Measurements from ENCODE around the gene C14orf93.

The C14orf93 gene

DNA sequence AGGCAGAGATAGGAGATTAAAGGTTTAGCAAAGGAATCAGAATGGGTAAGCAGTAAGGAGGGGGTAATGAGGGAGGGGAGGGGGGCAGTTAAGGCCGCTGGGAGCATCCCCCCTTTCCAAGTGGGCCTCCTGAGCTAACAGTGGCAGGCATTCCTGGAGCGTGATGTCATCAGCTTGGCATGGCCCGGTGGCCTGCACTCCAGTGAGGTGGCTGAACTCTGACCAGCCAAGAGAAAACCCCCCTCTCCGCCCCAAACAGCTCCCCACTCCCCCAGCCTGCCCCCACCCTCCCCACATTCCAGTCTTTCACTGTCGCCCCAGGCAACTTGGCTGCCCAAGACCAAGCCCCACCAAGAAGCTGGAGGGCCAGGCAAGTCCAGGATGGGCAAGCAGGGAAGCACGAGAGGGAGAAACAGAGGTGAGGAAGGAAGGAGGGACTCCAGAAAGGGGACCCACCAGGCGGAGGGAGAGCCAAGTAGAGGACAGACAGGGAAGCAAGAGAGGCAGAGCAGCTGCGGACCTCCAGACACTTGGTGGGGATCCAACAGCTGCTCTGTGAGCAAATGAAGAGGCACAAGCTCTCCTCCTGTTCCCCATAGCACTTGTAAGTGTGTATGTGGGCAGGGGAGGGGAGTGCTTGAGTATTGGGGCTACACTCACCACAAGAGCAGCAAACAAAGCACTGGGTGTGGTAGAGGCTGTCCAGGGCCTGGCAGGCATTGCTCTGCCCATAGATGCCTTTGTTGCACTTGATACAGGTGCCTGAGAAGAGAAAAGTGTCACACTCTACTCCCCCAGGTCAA, 32.1 kb downstream of the C14orf93 start:
- no peak overlapping the region for H2AFZ ChIP-seq (ENCODE audit: low read length)
- H3K27ac ChIP-seq (ENCODE audit: low read depth, low read length, poor library complexity, severe bottlenecking), result no peak overlapping the region
- no peak overlapping the region for H3K4me2 ChIP-seq (ENCODE audit: low read length)
- H3K4me1 ChIP-seq (ENCODE audit: insufficient read depth, low read length, severe bottlenecking), result peaks cover 18% of the 10 kb centered on the region
- no peaks in the 10 kb centered on the region for H3K9me3 ChIP-seq (ENCODE audit: low read length)
- H3K36me3 ChIP-seq (ENCODE audit: insufficient read depth, low read length), result no peaks in the 10 kb centered on the region
- no peaks in the 10 kb centered on the region for H3K9me2 ChIP-seq (ENCODE audit: low read depth, low read length)
- H3F3A ChIP-seq (ENCODE audit: insufficient read depth, low read length), result no peaks in the 10 kb centered on the region
- TF ChIP-seq EZH2 (IDR thresholded peaks at IDR 0.05; ENCODE audit: borderline replicate concordance, low read length), result no peak
- TF ChIP-seq, protein P1, sequence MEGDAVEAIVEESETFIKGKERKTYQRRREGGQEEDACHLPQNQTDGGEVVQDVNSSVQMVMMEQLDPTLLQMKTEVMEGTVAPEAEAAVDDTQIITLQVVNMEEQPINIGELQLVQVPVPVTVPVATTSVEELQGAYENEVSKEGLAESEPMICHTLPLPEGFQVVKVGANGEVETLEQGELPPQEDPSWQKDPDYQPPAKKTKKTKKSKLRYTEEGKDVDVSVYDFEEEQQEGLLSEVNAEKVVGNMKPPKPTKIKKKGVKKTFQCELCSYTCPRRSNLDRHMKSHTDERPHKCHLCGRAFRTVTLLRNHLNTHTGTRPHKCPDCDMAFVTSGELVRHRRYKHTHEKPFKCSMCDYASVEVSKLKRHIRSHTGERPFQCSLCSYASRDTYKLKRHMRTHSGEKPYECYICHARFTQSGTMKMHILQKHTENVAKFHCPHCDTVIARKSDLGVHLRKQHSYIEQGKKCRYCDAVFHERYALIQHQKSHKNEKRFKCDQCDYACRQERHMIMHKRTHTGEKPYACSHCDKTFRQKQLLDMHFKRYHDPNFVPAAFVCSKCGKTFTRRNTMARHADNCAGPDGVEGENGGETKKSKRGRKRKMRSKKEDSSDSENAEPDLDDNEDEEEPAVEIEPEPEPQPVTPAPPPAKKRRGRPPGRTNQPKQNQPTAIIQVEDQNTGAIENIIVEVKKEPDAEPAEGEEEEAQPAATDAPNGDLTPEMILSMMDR (IDR thresholded peaks at IDR 0.05; ENCODE audit: low read length), result no peak
- no peaks in the 10 kb centered on the region for H4K20me1 ChIP-seq (ENCODE audit: insufficient read depth, low read length)
- no peak overlapping the region for H3K4me3 ChIP-seq (ENCODE audit: low read depth, low read length, poor library complexity, severe bottlenecking)
- no peaks in the 10 kb centered on the region for H3K79me2 ChIP-seq (ENCODE audit: insufficient read depth, low read length)
- H3K27me3 ChIP-seq (ENCODE audit: insufficient read depth, low read length), result peaks cover 3% of the 10 kb centered on the region; the same call in 1 of the 2 replicates
- no peak overlapping the region for H3K9ac ChIP-seq (ENCODE audit: low read length)

DNA sequence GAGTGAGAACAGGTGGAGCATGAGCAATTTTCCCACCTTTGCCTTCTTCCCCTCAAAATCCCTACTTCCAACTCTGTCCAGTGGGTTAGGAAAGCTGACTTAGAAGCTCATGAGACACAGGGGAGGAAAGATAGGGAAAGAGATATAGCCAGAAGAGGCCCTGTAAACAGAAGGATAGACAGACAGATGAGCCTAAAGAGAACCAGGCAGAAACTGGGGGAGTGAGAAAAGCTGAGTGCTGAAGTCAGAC, 32.6 kb downstream of the C14orf93 start:
- Histone ChIP-seq H3F3A (ENCODE audit: insufficient read depth, low read length) (no peaks in the 10 kb centered on the region), H3K79me2 (ENCODE audit: insufficient read depth, low read length) (no peaks in the 10 kb centered on the region), H3K9me2 (ENCODE audit: low read depth, low read length) (no peaks in the 10 kb centered on the region), H3K4me1 (ENCODE audit: insufficient read depth, low read length, severe bottlenecking) (peaks cover 15% of the 10 kb centered on the region), H3K27me3 (ENCODE audit: insufficient read depth, low read length) (peaks cover 2% of the 10 kb centered on the region; the same call in 1 of the 2 replicates), H3K9ac (ENCODE audit: low read length) (no peak overlapping the region), H3K27ac (ENCODE audit: low read depth, low read length, poor library complexity, severe bottlenecking) (no peak overlapping the region), H3K4me3 (ENCODE audit: low read depth, low read length, poor library complexity, severe bottlenecking) (no peak overlapping the region), H4K20me1 (ENCODE audit: insufficient read depth, low read length) (no peaks in the 10 kb centered on the region), H3K36me3 (ENCODE audit: insufficient read depth, low read length) (no peaks in the 10 kb centered on the region), H3K9me3 (ENCODE audit: low read length) (no peaks in the 10 kb centered on the region), H2AFZ (ENCODE audit: low read length) (no peak overlapping the region), H3K4me2 (ENCODE audit: low read length) (no peak overlapping the region)
- TF ChIP-seq, protein P1 (IDR thresholded peaks at IDR 0.05; ENCODE audit: low read length), result no peak
- TF ChIP-seq EZH2 (IDR thresholded peaks at IDR 0.05; ENCODE audit: borderline replicate concordance, low read length), result no peak

DNA sequence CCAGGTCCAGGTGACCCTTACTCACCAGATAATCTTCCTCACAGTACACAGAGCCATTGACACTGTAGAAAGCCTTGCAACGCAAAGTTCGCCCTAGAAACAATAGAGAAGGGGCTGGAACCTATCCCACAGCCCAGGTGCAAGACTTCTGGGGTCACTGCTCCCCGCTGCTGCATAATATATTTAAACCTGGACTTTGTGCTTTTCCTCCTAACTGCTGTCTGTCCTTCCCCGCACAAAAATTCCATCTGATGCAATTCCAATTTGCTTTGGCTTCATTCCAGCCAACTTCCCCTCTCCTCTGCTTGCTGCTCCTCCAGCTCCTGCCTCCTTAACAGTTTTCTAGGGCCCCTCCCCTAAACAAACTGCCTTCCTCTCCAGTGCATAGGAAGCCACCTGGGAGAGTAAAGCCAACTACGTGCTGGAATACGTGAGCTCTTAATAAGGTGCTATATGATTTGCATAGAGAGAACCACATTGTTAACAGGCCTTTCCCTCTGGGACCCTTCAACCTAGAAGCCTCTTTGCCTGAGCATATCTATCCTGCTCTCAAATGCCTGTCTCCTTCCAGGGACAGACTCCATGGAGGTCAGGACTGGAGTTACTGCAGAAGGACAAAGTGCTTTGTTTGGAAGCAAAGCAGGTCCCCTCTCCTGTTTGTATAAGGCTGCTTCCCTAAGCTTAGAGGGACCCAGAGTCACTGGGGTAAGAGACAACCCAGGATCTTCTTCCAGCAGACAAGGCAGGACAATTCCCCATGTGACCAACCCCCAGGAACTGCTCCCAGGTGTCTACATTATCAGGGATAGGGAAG, 33.1 kb downstream of the C14orf93 start:
- peaks cover 11% of the 10 kb centered on the region for H3K4me1 ChIP-seq (ENCODE audit: insufficient read depth, low read length, severe bottlenecking)

More for the DNA sequence above, 33.1 kb downstream of the C14orf93 start:
- Histone ChIP-seq H3F3A (ENCODE audit: insufficient read depth, low read length) (no peaks in the 10 kb centered on the region), H2AFZ (ENCODE audit: low read length) (no peak overlapping the region), H3K4me3 (ENCODE audit: low read depth, low read length, poor library complexity, severe bottlenecking) (no peak overlapping the region), H3K36me3 (ENCODE audit: insufficient read depth, low read length) (no peaks in the 10 kb centered on the region), H3K9me2 (ENCODE audit: low read depth, low read length) (no peaks in the 10 kb centered on the region), H3K27me3 (ENCODE audit: insufficient read depth, low read length) (peaks cover 4% of the 10 kb centered on the region; the same call in 1 of the 2 replicates), H4K20me1 (ENCODE audit: insufficient read depth, low read length) (no peaks in the 10 kb centered on the region), H3K4me2 (ENCODE audit: low read length) (no peak overlapping the region), H3K9me3 (ENCODE audit: low read length) (no peaks in the 10 kb centered on the region), H3K79me2 (ENCODE audit: insufficient read depth, low read length) (no peaks in the 10 kb centered on the region), H3K27ac (ENCODE audit: low read depth, low read length, poor library complexity, severe bottlenecking) (no peak overlapping the region), H3K9ac (ENCODE audit: low read length) (no peak overlapping the region)
- TF ChIP-seq, protein P1 (IDR thresholded peaks at IDR 0.05; ENCODE audit: low read length), result no peak
- no peak for TF ChIP-seq EZH2 (IDR thresholded peaks at IDR 0.05; ENCODE audit: borderline replicate concordance, low read length)
